Measurements from ENCODE around the gene TTC27. TPM values are rescaled to one million over a fixed set of nuclear protein-coding genes. Genes with fewer than 3 reads are reported as not detected.

TTC27 gene
- total RNA-seq, 2 experiments from 2014 or later, result 25.3 to 27.7 TPM

DNA sequence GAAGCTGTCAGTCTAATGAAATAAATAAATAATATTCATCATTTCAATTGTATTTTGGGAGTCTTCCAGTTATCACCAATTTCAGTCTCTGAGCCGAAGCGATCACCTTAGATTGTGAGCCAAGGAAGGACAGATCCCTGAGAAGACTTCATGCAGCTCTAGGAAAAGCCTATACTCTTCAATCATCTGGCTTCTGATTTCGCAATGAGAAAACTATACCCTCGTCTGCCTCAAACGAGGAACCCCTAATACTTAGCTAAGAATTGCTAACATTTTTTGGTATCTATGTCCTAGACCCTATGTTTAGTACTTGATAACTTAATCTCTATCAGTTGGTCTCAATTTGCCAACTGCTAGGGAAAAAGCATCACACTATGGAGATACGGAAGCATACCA, 4.5 kb upstream of the TTC27 start:
- no peak for DNase-seq (ENCODE audit: low spot score)
- ChIA-PET POLR2A (interaction anchor here (1.4 kb wide), 1 partner anchor 25 kb away, joined by 6 read pairs; no protein-coding TSS in a partner anchor), CTCF (ENCODE audit: unreplicated experiment) (no interaction called here)
- H3K79me2 ChIP-seq (ENCODE audit: insufficient read depth, low read depth, low read length), result peaks cover 3% of the 10 kb centered on the region; the same call in 1 of the 2 replicates
- H3K4me1 ChIP-seq (ENCODE audit: insufficient read depth, low read length, poor library complexity, severe bottlenecking), result peaks cover 6% of the 10 kb centered on the region
- H3K27ac ChIP-seq (ENCODE audit: low read depth, low read length, poor library complexity, severe bottlenecking), result no peak overlapping the region
- no TSS peak for BruUV-seq (replicated peaks)
- intact Hi-C loops (cut with micrococcal nuclease; ENCODE audit: unreplicated experiment), result no loop called here
- no peak overlapping the region for H3K4me3 ChIP-seq (ENCODE audit: low read depth, low read length, poor library complexity, severe bottlenecking)
- no peaks in the 10 kb centered on the region for H3K9me2 ChIP-seq (ENCODE audit: insufficient read depth, low read length)
- TF ChIP-seq, protein P1, sequence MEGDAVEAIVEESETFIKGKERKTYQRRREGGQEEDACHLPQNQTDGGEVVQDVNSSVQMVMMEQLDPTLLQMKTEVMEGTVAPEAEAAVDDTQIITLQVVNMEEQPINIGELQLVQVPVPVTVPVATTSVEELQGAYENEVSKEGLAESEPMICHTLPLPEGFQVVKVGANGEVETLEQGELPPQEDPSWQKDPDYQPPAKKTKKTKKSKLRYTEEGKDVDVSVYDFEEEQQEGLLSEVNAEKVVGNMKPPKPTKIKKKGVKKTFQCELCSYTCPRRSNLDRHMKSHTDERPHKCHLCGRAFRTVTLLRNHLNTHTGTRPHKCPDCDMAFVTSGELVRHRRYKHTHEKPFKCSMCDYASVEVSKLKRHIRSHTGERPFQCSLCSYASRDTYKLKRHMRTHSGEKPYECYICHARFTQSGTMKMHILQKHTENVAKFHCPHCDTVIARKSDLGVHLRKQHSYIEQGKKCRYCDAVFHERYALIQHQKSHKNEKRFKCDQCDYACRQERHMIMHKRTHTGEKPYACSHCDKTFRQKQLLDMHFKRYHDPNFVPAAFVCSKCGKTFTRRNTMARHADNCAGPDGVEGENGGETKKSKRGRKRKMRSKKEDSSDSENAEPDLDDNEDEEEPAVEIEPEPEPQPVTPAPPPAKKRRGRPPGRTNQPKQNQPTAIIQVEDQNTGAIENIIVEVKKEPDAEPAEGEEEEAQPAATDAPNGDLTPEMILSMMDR (conservative IDR thresholded peaks at IDR 0.05; ENCODE audit: low read length), result no peak
- H3K9me3 ChIP-seq (ENCODE audit: low read length), result no peaks in the 10 kb centered on the region
- H2AFZ ChIP-seq (ENCODE audit: low read length), result no peak overlapping the region
- H3K36me3 ChIP-seq (ENCODE audit: insufficient read depth, low read length), result peaks cover 38% of the 10 kb centered on the region
- no peaks in the 10 kb centered on the region for H4K20me1 ChIP-seq (ENCODE audit: insufficient read depth, low read length)
- H3K4me2 ChIP-seq (ENCODE audit: low read length), result no peak overlapping the region

DNA sequence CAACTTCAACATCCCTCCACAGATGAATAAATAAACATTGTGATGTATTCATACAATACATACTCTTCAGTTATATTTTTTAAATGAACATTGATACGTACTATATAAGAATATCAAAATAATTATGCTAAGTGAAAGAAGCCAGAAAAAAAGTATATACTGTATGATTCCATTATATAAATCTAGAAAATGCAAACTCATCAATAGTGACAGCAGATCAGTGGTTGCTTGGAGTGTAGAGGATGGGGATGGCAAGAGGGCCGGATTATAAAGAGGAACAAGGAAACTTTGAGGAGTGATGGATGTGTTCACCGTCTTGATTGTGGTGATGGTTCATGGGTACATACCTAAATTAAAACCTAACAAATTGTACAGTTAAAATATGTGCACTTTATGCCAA, 3.0 kb upstream of the TTC27 start:
- BruUV-seq (replicated peaks), result no TSS peak
- H2AFZ ChIP-seq (ENCODE audit: low read length), result no peak overlapping the region
- H3K79me2 ChIP-seq (ENCODE audit: insufficient read depth, low read depth, low read length), result peaks cover 16% of the 10 kb centered on the region
- no peak overlapping the region for H3K4me2 ChIP-seq (ENCODE audit: low read length)
- H3K4me1 ChIP-seq (ENCODE audit: insufficient read depth, low read length, poor library complexity, severe bottlenecking), result peaks cover 15% of the 10 kb centered on the region
- POLR2A ChIA-PET, result no interaction called here
- no peak for TF ChIP-seq EZH2phosphoT487 (IDR thresholded peaks at IDR 0.05; ENCODE audit: borderline replicate concordance, low read depth, low read length)
- H3K27ac ChIP-seq (ENCODE audit: low read depth, low read length, poor library complexity, severe bottlenecking), result no peak overlapping the region
- no peaks in the 10 kb centered on the region for H4K20me1 ChIP-seq (ENCODE audit: insufficient read depth, low read length)
- H3K4me3 ChIP-seq (ENCODE audit: low read depth, low read length, poor library complexity, severe bottlenecking), result no peak overlapping the region
- intact Hi-C loops (cut with micrococcal nuclease; ENCODE audit: unreplicated experiment), result loop anchor here (5.0 kb wide), 1 partner anchor 322 kb away; the partner anchor contains the start of gene LTBP1
- CTCF ChIA-PET (ENCODE audit: unreplicated experiment), result no interaction called here
- H3K36me3 ChIP-seq (ENCODE audit: insufficient read depth, low read length), result peaks cover 26% of the 10 kb centered on the region; the same call in 1 of the 2 replicates
- H3K9me2 ChIP-seq (ENCODE audit: insufficient read depth, low read length), result no peaks in the 10 kb centered on the region
- no peak for DNase-seq (ENCODE audit: low spot score)
- no peaks in the 10 kb centered on the region for H3K9me3 ChIP-seq (ENCODE audit: low read length)

DNA sequence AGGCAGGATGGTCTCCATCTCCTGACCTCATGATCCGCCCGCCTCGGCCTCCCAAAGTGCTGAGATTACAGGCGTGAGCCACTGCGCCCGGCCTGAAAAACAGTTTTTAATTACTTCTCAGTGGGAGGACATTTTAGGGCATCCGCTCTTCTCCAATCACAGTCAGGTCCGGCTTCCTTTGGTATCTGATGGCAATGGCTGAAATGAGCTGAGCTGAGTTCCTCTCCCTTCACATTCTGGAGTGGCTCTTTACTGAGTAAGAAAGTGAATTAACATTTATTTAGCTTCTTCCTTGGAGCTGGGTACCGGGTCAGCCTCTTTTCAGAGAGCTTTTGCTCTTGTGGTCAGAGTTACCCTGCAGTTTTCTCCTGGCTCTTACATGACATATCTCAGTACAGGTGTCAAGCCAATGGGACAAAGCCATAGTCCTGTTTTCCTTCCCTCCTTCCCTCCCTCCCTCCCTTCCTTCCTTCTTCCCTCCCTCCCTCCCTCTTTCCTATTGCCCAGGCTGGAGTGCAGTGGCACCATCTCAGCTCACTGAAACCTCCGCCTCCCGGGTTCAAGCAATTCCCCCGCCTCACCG, 1.1 kb upstream of the TTC27 start:
- no peak overlapping the region; the same call in 1 of the 2 replicates for H3K4me2 ChIP-seq (ENCODE audit: low read length)
- H3K9me2 ChIP-seq (ENCODE audit: insufficient read depth, low read length), result no peaks in the 10 kb centered on the region
- H3K4me3 ChIP-seq (ENCODE audit: low read depth, low read length, poor library complexity, severe bottlenecking), result no peak overlapping the region
- H3K9me3 ChIP-seq (ENCODE audit: low read length), result no peaks in the 10 kb centered on the region
- POLR2A ChIA-PET, result interaction anchor here (0.6 kb wide), 1 partner anchor 106 kb away, joined by 3 read pairs; no protein-coding TSS in a partner anchor
- peaks cover 36% of the 10 kb centered on the region for H3K36me3 ChIP-seq (ENCODE audit: insufficient read depth, low read length)
- intact Hi-C loops (cut with micrococcal nuclease; ENCODE audit: unreplicated experiment), result loop anchor here (5.0 kb wide), 1 partner anchor 321 kb away; the partner anchor contains the start of gene LTBP1
- no peaks in the 10 kb centered on the region for H4K20me1 ChIP-seq (ENCODE audit: insufficient read depth, low read length)
- peaks cover 23% of the 10 kb centered on the region for H3K79me2 ChIP-seq (ENCODE audit: insufficient read depth, low read depth, low read length)
- H3K4me1 ChIP-seq (ENCODE audit: insufficient read depth, low read length, poor library complexity, severe bottlenecking), result peaks cover 17% of the 10 kb centered on the region
- no peak overlapping the region for H2AFZ ChIP-seq (ENCODE audit: low read length)
- BruUV-seq (replicated peaks), result no TSS peak
- CTCF ChIA-PET (ENCODE audit: unreplicated experiment), result no interaction called here
- no peak overlapping the region for H3K27ac ChIP-seq (ENCODE audit: low read depth, low read length, poor library complexity, severe bottlenecking)
- no peak for DNase-seq (ENCODE audit: low spot score)
- TF ChIP-seq EZH2phosphoT487 (IDR thresholded peaks at IDR 0.05; ENCODE audit: borderline replicate concordance, low read depth, low read length), result no peak
- TF ChIP-seq, protein P1 (conservative IDR thresholded peaks at IDR 0.05; ENCODE audit: low read length), result no peak

All from OCI-LY7 (cell line).